GM23248 (cell line): ENCODE data around the gene CAMTA1.

Experiments used
- EZH2 ChIP-seq: fragments of 200-600 bp; sonication (generic); IDR thresholded peaks from 2 replicates; pipeline ENCODE4 v1.6.1; 2018; ENCODE audit warnings: antibody characterized with exemption, mild to moderate bottlenecking; ENCODE audit not compliant: insufficient read depth, poor library complexity, severe bottlenecking
- EZH2phosphoT487 ChIP-seq: fragments of 200-600 bp; sonication (generic); IDR thresholded peaks from 2 replicates; pipeline ENCODE4 v1.6.1; 2018; ENCODE audit warnings: antibody characterized with exemption, moderate library complexity, mild to moderate bottlenecking, low read depth; ENCODE audit not compliant: insufficient read depth

GRCh38 chr1:6909857-6910256 is 124.6 kb downstream of the CAMTA1 start:
- no peak for TF ChIP-seq EZH2phosphoT487
- TF ChIP-seq EZH2, result no peak
